Glomerular visceral epithelial cell (primary cell): ENCODE data around the gene RDH14.

Source experiments
- DNase-seq: peaks from one replicate; pipeline ENCODE4 v3.0.0-alpha.2; 2016; ENCODE audit errors: extremely low spot score

RDH14 gene

GRCh38 chr2:18566145-18566769 is 5.8 kb upstream of the RDH14 start:
- DNase-seq = no peak

GRCh38 chr2:18560797-18561085 is 288 bp upstream of the RDH14 start:
- DNase-seq = no peak

GRCh38 chr2:18559531-18560030 is 872 bp downstream of the RDH14 start:
- no peak for DNase-seq

DNA sequence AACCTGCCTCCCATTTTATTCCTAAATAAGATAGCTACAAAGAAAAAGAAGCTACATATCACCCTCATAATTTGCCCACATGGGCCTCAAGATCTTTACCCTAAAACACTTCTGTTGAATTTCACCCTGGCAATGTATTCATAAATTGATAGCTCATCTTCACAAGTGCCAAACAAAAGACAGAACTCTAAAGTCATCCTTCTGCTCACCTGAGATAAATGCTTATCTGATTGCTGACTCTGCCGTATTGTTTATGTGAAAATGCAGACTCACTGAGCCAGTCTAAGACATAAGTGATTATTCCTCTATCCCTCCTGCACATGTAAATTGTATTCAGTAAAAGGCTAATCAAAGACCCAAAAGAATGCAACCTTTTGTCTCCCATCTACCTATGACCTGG is 2.0 kb downstream of the RDH14 start:
- DNase-seq = no peak

DNA sequence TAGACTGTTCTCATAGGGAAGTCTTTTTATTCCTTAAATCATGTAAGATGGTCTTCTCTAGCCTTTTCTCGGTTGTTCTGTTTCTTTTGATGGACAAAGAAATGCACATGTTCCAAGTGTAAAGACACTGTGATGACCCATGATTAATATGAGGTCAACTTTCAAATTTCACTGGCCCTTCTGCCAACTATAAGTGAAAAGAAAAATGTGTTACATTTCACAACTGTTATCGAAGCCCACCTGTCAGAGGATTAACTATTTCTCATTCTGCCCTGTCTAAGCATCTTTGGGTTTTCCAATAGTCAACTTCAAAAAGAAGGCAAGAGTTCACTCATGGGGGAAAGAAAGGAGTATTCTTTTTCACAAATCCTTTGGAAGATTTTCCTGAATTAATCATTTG is 3.3 kb downstream of the RDH14 start:
- DNase-seq = no peak

- DNase-seq = no peak
Measured at GRCh38 chr2:18552351-18553077, 7.9 kb downstream of the RDH14 start.

GRCh38 chr2:18551623-18552022 is 8.8 kb downstream of the RDH14 start:
- no peak for DNase-seq

DNA sequence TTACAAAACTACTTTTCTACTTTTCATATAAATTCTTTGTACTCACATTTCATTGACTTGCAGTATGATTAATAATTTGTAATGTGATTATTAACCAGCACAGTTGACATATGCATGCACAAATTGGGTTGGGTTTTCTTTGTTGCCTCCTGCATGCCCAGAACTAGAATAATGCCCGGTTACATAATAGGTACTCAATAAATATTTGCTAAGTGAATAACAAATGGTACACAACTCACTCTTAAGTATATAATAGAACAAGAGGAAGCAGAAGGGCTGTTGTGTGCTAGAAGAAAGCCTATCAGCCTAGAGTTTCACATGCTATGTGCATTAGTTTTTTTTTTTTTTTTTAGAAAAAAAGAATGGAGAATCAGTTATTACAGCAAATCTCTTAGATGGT is 9.3 kb downstream of the RDH14 start:
- DNase-seq = no peak

DNA sequence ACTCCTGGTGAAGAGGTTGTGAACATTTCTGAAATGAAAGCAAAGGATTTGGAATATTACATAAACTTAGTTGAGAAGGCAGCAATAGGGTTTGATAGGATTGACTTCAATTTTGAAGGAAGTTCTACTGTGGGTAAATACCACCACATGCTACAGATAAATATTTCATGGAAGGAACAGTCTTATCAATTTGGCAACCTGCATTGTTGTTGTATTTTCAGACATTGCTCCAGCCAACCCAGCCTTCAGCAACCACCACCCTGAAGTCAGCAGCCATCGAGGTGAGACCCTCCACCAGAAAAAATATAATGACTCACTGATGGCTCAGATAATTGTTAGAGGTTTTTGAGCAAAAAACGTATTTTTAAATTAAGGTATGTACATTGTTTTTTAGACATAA is 10.0 kb downstream of the RDH14 start:
- no peak for DNase-seq

GRCh38 chr2:18549083-18549482 is 11.4 kb downstream of the RDH14 start:
- no peak for DNase-seq

GRCh38 chr2:18548621-18549020 is 11.8 kb downstream of the RDH14 start:
- no peak for DNase-seq

- no peak for DNase-seq
Measured at GRCh38 chr2:18546567-18546966, 13.9 kb downstream of the RDH14 start.

- DNase-seq = no peak
Measured at GRCh38 chr2:18545384-18545783, 15.1 kb downstream of the RDH14 start.

DNA sequence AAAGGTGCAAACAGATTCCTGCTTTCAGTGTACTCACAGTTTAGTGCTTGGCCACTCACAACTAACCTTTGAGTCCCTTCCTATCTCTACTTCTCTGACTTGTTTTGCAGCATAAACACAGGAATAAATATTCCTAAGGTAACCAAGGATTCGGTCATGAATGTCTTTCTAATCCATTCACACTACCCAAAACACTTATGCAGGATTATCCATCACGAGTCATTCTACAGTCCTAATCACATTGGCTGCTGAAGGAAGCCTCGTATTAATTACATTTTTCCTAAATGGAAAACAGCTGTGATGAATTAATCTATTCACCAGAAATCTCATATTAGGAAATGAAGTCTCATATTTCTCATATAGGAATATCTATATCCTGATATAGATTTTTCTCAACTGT is 16.3 kb downstream of the RDH14 start:
- no peak for DNase-seq

GRCh38 chr2:18540872-18541271 is 19.6 kb downstream of the RDH14 start:
- no peak for DNase-seq

DNA sequence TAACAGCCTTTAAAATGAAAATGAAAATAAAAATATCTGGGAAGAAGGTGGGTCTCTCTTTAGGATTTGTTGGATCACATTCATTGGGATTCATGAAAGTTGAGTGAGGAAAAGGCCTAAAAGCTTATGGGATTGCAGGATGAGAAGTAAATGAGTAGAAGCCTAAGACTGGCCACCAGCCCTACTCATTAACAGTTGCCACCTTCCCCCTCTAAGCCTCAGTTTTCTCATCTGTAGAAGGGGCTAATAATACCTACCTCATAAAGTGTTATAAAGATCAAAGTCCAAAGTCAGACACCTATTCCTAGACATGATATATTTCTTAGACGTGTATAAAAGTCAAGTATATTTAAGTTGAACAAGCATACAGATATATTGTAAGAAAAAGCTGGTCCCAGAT is 23.8 kb downstream of the RDH14 start:
- no peak for DNase-seq

DNA sequence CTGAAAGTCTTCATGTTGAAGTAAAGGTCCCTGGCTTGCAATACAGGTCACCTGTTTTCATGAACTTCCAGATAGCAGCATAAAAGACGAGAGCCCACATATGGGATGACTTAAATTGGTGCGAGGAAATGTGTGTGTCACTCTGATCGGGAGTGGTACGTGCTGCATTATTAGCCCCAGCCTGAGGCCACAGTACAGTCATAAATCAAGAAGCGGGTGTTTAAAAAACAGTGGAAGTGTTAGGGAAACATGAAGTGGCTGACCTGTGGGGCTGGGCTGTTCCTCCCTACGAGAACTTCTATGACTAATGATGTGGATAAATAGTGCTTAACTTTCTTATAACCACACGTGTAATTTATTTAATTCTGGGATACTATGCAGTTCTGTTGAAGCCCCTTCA is 24.4 kb downstream of the RDH14 start:
- DNase-seq = no peak

DNA sequence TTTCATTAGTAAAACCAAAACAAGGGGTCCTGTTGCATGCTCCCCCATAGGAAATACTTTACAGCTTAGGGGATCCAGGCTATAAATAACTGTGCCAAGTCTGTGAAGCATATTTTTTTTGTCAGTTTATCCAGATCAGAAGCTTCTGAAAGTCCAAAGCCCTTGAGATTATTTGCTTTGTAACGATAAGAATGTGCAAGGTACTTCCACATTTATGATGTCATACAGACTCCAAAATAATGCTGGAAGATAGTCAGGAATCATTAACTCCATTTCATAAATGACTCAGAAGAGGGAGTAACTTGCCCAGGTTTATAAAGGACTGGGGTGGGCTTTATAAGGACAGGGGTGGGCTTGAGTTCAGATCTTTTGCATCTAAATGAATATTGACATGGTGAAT is 29.3 kb downstream of the RDH14 start:
- DNase-seq = no peak

DNA sequence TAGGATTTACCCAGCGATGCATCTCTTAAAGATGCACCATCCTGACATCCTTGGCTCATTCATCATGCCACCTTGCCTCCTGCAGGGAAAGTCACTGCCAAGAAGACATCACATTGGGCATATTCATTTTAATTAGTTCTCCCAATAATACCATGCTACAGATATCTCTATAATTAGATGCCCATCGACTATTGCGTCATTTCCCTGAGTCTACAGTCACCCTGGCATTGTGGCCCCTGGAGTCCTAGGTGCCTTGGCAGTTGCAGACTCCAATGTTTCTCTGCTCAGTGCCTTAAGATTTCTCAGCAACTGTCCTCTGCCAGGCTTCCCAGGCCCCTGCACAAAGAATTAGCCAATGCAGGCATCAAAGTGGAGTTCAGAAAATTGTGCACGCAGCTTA is 32.6 kb downstream of the RDH14 start:
- no peak for DNase-seq

DNA sequence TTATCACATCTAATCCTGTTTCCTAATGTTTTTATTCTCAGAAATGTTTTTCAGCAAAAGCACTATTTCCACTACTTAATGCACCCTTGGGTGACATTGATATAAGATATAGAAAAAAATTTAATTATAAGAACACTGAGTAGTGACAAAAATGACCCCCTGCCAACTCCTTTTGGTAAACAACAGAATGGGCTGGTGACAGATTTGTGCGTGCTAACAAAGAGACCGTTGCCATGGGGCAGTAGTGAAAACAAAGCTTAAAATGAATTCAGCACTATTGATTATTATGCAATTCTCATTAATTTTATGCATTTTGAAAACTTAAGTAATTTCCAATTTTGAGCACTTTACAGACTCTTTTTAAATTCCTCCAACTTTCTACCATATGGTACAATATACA is 33.1 kb downstream of the RDH14 start:
- no peak for DNase-seq

- DNase-seq = no peak
Measured at GRCh38 chr2:18526429-18526828, 34.0 kb downstream of the RDH14 start.

- no peak for DNase-seq
Measured at GRCh38 chr2:18525852-18526251, 34.6 kb downstream of the RDH14 start.

DNA sequence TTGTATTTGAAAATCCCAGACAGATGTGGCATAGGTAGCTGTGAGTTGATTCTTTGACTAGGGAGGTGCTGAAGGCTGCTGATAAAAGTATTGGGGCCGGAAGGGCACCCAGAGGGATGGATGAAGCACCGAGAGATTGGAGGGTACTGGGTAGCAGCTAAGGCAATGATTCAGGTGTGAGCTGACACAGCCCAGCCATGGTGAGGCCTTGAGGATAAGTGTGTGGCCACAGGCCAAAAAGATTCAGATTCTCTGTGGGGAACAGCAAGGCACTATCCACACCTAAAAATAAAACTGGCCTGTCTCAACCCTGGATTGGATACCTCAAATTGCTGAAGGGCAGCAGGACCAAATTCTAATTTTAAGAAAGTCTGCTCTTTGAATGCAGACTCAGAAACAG is 35.2 kb downstream of the RDH14 start:
- no peak for DNase-seq
